Measurements from ENCODE around the gene LAMA3. TPM values are rescaled to one million over a fixed set of nuclear protein-coding genes. Genes with fewer than 3 reads are reported as not detected.

The LAMA3 gene
- total RNA-seq, 2 donors from 2014 or later = 0.11 to 0.24 TPM

DNA sequence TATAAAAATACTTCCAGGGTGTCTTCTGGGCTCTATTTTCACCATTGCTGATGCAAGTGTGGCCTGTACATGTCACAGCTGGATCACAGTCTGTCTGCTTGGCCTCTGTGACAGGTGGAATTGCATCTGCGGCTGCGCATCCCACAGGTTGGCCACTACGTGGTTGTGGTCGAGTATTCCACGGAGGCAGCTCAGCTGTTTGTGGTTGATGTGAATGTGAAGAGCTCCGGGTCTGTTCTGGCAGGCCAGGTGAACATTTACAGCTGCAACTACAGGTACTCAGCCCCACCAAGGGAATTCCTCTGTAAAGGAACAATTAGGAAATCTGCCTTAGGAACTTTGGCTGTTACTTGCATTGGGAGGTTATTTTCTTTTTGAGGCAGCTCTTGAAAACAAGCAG lies 144.5 kb downstream of the LAMA3 start:
- Mint-ChIP-seq H3K9me3 (no peaks in the 10 kb centered on the region), H3K36me3 (ENCODE audit: low read depth) (no peaks in the 10 kb centered on the region), H3K27ac (no peak overlapping the region), H3K27me3 (no peaks in the 10 kb centered on the region), H3K4me1 (no peaks in the 10 kb centered on the region), H3K4me3 (no peak overlapping the region)
- no peak for ATAC-seq (replicated peaks)

DNA sequence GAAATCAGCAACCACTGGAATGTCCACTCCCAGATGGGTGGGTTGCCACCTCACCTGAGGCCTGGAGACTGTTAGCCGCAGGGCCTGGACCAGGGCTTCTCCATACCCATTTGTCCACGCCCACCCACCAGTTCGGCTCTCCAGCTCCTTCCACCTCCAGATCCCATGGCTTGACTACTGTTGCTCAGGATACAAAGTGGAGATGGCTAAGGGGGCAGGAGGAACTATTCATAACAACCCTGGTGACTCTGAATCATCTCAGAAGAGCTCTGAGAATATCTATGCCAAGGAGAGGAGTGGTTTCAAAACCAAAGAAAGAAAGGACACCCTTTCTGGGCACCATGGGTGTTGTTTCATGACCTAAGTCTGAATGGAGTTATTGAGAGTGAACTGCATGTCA lies 145.8 kb downstream of the LAMA3 start:
- Mint-ChIP-seq H3K27me3 (no peaks in the 10 kb centered on the region), H3K36me3 (ENCODE audit: low read depth) (no peaks in the 10 kb centered on the region), H3K9me3 (no peaks in the 10 kb centered on the region), H3K4me1 (peaks cover 3% of the 10 kb centered on the region), H3K27ac (no peak overlapping the region), H3K4me3 (no peak overlapping the region)
- peak; percentile 53 for ATAC-seq (replicated peaks)

GRCh38 chr18:23835506-23835905 lies 146.3 kb downstream of the LAMA3 start:
- H3K27ac Mint-ChIP-seq = no peak overlapping the region
- H3K4me3 Mint-ChIP-seq = no peak overlapping the region
- peaks cover 3% of the 10 kb centered on the region for H3K4me1 Mint-ChIP-seq
- H3K36me3 Mint-ChIP-seq (ENCODE audit: low read depth) = no peaks in the 10 kb centered on the region
- H3K27me3 Mint-ChIP-seq = no peaks in the 10 kb centered on the region
- ATAC-seq (replicated peaks) = no peak
- no peaks in the 10 kb centered on the region for H3K9me3 Mint-ChIP-seq

GRCh38 chr18:23837591-23837990 lies 148.3 kb downstream of the LAMA3 start:
- Mint-ChIP-seq H3K36me3 (ENCODE audit: low read depth) (no peaks in the 10 kb centered on the region), H3K27ac (no peak overlapping the region), H3K27me3 (no peaks in the 10 kb centered on the region), H3K9me3 (no peaks in the 10 kb centered on the region), H3K4me3 (no peak overlapping the region), H3K4me1 (peaks cover 3% of the 10 kb centered on the region)
- ATAC-seq (replicated peaks) = no peak

GRCh38 chr18:23838233-23838632 lies 149.0 kb downstream of the LAMA3 start:
- Mint-ChIP-seq H3K4me1 (peaks cover 3% of the 10 kb centered on the region), H3K9me3 (no peaks in the 10 kb centered on the region), H3K36me3 (ENCODE audit: low read depth) (no peaks in the 10 kb centered on the region), H3K27me3 (no peaks in the 10 kb centered on the region), H3K27ac (no peak overlapping the region), H3K4me3 (no peak overlapping the region)
- ATAC-seq (replicated peaks) = no peak

GRCh38 chr18:23838801-23839366 lies 149.6 kb downstream of the LAMA3 start:
- ATAC-seq (replicated peaks) = peak; percentile 91
- Mint-ChIP-seq H3K4me3 (peak overlapping the region; percentile 31), H3K27me3 (no peaks in the 10 kb centered on the region), H3K36me3 (ENCODE audit: low read depth) (no peaks in the 10 kb centered on the region), H3K4me1 (peaks cover 6% of the 10 kb centered on the region), H3K27ac (peak overlapping the region; percentile 63), H3K9me3 (no peaks in the 10 kb centered on the region)

GRCh38 chr18:23842305-23842704 lies 153.1 kb downstream of the LAMA3 start:
- H3K27me3 Mint-ChIP-seq = no peaks in the 10 kb centered on the region
- H3K9me3 Mint-ChIP-seq = no peaks in the 10 kb centered on the region
- H3K4me3 Mint-ChIP-seq = no peak overlapping the region
- H3K27ac Mint-ChIP-seq = no peak overlapping the region
- H3K4me1 Mint-ChIP-seq = peaks cover 7% of the 10 kb centered on the region
- ATAC-seq (replicated peaks) = no peak
- H3K36me3 Mint-ChIP-seq (ENCODE audit: low read depth) = no peaks in the 10 kb centered on the region

DNA sequence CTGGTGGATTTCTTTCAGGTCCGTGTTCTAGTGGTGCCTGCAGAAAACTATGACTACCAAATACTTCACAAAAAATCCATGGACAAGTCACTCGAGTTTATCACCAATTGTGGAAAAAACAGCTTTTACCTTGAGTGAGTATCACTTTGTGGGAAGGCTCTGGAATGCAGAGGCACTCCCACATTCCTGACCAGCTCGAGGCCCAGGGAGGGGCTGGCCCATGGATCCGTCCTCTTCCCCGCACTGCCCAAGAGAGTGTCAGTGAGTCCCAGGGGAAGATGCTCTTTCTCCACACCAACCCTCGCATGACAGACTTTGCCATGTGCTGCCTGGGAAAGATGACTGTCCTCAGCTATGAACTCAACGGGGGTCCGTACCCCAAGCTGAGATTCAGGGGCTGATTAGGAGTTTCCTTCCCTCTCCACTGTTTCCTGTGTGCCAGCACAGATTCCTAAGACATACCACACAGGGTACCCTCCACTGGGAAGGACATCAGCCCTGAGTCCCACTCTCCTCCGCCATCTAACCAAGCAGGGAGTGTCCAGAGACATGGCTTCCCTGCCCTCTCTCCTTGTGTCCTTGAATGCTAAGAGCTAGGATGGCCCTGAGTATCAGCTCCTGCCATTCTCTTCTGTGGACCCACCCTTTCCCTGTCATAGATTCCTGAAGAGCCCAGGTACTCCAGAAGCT lies 155.9 kb downstream of the LAMA3 start:
- Mint-ChIP-seq H3K9me3 (no peaks in the 10 kb centered on the region), H3K27ac (no peak overlapping the region)

DNA sequence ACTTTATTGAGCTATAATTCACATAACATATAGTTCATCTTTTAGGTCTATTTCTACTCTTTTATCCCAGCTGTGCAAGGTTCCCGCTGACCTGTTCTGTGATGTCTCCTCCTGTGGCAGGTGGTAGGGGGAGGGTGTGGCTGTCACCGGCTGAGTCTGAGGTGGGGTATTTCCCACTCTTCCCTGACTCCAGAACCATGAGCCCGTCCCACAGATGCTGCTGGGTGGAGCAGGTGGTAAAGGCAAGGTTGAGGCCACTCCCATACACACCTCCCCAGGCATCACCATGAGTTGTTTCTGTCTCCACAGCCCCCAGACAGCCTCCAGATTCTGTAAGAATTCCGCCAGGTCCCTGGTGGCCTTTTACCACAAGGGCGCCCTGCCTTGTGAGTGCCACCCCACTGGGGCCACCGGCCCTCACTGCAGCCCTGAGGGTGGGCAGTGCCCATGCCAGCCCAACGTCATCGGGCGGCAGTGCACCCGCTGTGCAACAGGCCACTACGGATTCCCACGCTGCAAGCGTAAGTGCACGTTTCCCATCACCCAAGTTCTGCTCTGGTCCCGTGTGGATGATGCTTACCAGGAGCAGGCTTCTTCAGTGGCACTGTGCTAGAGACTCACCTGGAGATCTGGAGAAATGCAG lies 156.9 kb downstream of the LAMA3 start:
- H3K9me3 Mint-ChIP-seq = no peaks in the 10 kb centered on the region
- H3K27me3 Mint-ChIP-seq = no peaks in the 10 kb centered on the region
- peaks cover 8% of the 10 kb centered on the region for H3K4me1 Mint-ChIP-seq
- no peak overlapping the region for H3K4me3 Mint-ChIP-seq
- H3K27ac Mint-ChIP-seq = no peak overlapping the region
- no peaks in the 10 kb centered on the region for H3K36me3 Mint-ChIP-seq (ENCODE audit: low read depth)
- ATAC-seq (replicated peaks) = no peak

More for the DNA sequence above, 155.9 kb downstream of the LAMA3 start:
- Mint-ChIP-seq H3K4me3 (no peak overlapping the region), H3K36me3 (ENCODE audit: low read depth) (no peaks in the 10 kb centered on the region), H3K4me1 (peaks cover 8% of the 10 kb centered on the region), H3K27me3 (no peaks in the 10 kb centered on the region)
- ATAC-seq (replicated peaks) = no peak

DNA sequence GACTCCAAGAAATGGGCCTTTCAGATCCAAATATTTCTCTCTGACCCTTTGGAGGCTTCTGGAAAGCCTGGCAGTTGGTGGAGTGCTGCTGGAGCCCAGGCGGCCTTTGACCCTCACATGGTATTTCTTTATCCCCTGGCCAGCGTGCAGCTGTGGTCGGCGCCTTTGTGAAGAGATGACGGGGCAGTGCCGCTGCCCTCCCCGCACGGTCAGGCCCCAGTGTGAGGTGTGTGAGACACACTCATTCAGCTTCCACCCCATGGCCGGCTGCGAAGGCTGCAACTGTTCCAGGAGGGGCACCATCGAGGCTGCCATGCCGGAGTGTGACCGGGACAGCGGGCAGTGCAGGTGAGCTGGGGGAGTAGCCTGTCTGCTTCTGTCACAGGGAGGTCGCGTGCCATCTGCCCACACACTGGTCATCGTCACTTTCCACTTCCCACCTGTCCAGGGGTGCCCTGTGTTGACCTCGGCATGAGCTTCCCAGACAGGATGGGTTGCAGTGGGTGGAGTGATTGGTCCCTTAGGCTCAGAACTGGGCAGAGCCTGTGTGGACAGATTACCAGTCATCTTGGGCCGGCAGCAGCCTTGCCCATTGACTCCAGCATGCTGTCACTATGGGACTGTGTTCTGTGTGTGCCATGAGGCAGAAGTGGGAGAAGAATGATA lies 158.2 kb downstream of the LAMA3 start:
- no peak overlapping the region for H3K4me3 Mint-ChIP-seq
- H3K4me1 Mint-ChIP-seq = peaks cover 8% of the 10 kb centered on the region
- H3K9me3 Mint-ChIP-seq = no peaks in the 10 kb centered on the region
- H3K36me3 Mint-ChIP-seq (ENCODE audit: low read depth) = no peaks in the 10 kb centered on the region
- ATAC-seq (replicated peaks) = no peak
- H3K27ac Mint-ChIP-seq = no peak overlapping the region
- H3K27me3 Mint-ChIP-seq = no peaks in the 10 kb centered on the region

GRCh38 chr18:23849141-23849540 lies 159.9 kb downstream of the LAMA3 start:
- Mint-ChIP-seq H3K27me3 (no peaks in the 10 kb centered on the region), H3K4me3 (no peak overlapping the region), H3K27ac (no peak overlapping the region), H3K4me1 (peaks cover 4% of the 10 kb centered on the region), H3K9me3 (no peaks in the 10 kb centered on the region), H3K36me3 (ENCODE audit: low read depth) (no peaks in the 10 kb centered on the region)
- no peak for ATAC-seq (replicated peaks)

GRCh38 chr18:23850215-23850614 lies 161.0 kb downstream of the LAMA3 start:
- ATAC-seq (replicated peaks) = no peak

DNA sequence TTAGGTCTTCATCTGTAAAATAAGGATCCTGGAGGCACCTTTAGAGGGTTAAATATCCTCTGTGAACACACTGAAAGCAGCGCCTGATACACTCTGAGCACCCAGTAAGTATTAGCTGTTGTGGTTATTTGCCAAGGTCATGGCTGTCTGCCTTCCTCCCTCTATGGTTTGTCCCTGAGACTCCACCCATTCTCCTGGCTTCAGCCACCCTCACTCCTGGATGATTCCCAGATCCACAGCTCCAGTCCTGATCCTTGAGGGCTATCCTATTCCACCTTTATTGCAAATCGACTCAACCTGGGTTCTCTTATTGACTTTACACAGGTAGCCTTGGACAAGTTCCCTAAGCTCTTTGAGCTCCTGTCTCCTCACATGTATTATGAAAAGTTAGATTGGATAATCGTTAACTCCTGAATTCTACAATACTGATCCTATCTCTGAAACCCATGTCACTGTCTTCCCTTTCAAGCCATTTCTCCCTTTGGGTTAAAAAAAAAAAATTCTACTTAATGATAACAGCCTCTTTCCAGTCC lies 162.3 kb downstream of the LAMA3 start:
- no peaks in the 10 kb centered on the region for H3K9me3 Mint-ChIP-seq
- H3K36me3 Mint-ChIP-seq (ENCODE audit: low read depth) = no peaks in the 10 kb centered on the region
- no peak overlapping the region for H3K4me3 Mint-ChIP-seq
- no peak overlapping the region for H3K27ac Mint-ChIP-seq
- no peaks in the 10 kb centered on the region for H3K27me3 Mint-ChIP-seq
- peaks cover 4% of the 10 kb centered on the region for H3K4me1 Mint-ChIP-seq
- ATAC-seq (replicated peaks) = no peak

More at GRCh38 chr18:23850215-23850614, 161.0 kb downstream of the LAMA3 start:
- Mint-ChIP-seq H3K9me3 (no peaks in the 10 kb centered on the region), H3K4me3 (no peak overlapping the region), H3K4me1 (peaks cover 4% of the 10 kb centered on the region), H3K27ac (no peak overlapping the region), H3K36me3 (ENCODE audit: low read depth) (no peaks in the 10 kb centered on the region), H3K27me3 (no peaks in the 10 kb centered on the region)

- Mint-ChIP-seq H3K9me3 (no peaks in the 10 kb centered on the region), H3K36me3 (ENCODE audit: low read depth) (no peaks in the 10 kb centered on the region), H3K4me3 (no peak overlapping the region), H3K4me1 (peaks cover 4% of the 10 kb centered on the region), H3K27ac (no peak overlapping the region), H3K27me3 (no peaks in the 10 kb centered on the region)
- no peak for ATAC-seq (replicated peaks)
Measured at GRCh38 chr18:23852236-23853045, 163.2 kb downstream of the LAMA3 start.

Data from activated T-helper 17 cell treated with anti-CD3 and anti-CD28 coated beads, Interleukin-2, amount 50 U/mL, for 72 hours (primary cell).